HL-60 (cell line): ENCODE measurements around the gene TERT.

Experiments used
- DNase-seq, 2 experiments: peaks; one replicate each; pipeline ENCODE4 v3.0.0-alpha.2; 2010 to 2020; ENCODE audit warnings: low read depth in 1 of 2, low spot score in 1 of 2
- H3K27ac ChIP-seq: fragments of 250-450 bp; sonication (Bioruptor Pico); replicated peaks from 2 replicates; pipeline ENCODE4 v1.5.1; 2020; ENCODE audit warnings: mild to moderate bottlenecking, moderate library complexity
- H3K27me3 ChIP-seq: fragments of 250-450 bp; sonication (Bioruptor Pico); 2 replicates; pipeline ENCODE4 v1.5.1; 2021; ENCODE audit warnings: mild to moderate bottlenecking, moderate library complexity; ENCODE audit not compliant: insufficient read depth, poor library complexity, severe bottlenecking
- H3K4me3 ChIP-seq: replicated peaks from 2 replicates; pipeline ENCODE4 v1.5.1; 2011; ENCODE audit warnings: mild to moderate bottlenecking, control low read depth, low read length; ENCODE audit not compliant: insufficient read depth
- GABPA ChIP-seq: IDR thresholded peaks from 2 replicates; pipeline ENCODE4 v1.6.1; 2012; ENCODE audit warnings: low read depth
- POLR2AphosphoS5 ChIP-seq: IDR thresholded peaks from 2 replicates; pipeline ENCODE4 v1.6.1; 2012; ENCODE audit warnings: low read depth
- SPI1 ChIP-seq: IDR thresholded peaks from 2 replicates; pipeline ENCODE4 v1.6.1; 2012; ENCODE audit warnings: low read depth, mild to moderate bottlenecking, borderline replicate concordance
- TF ChIP-seq, protein P1 (sequence below): IDR thresholded peaks from 2 replicates; pipeline ENCODE4 v1.6.1; 2012; ENCODE audit warnings: low read depth; ENCODE audit not compliant: insufficient replicate concordance
- TF ChIP-seq, protein P2 (sequence below): IDR thresholded peaks from one replicate; pipeline ENCODE4 v1.5.1; 2011; ENCODE audit warnings: low read length, control low read depth, inconsistent platforms; ENCODE audit not compliant: insufficient read depth

The TERT gene

DNA sequence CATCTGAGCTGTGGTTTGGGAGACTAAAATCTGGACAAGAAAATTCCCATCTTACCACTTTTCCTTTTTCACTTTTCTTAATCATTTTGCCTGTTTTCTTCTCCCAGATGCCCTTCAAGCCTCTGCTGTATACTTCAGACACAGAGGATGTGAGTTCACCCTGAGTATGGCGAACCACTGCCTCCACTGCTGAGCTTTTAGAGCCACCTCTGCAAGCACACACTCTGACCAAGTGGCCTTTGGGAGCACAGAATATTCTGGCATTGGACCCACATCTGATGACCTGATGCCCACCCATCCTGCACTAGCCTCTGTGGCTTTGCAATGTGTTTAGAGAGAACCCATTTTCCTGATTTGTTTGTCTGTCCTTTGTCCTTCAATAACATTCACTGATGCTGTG lies 32.5 kb downstream of the TERT start:
- no peak overlapping the region for H3K4me3 ChIP-seq
- no peak for DNase-seq
- no peaks in the 10 kb centered on the region for H3K27me3 ChIP-seq
- no peak overlapping the region for H3K27ac ChIP-seq
- TF ChIP-seq POLR2AphosphoS5 = no peak
- TF ChIP-seq GABPA = no peak
- TF ChIP-seq, protein P1, sequence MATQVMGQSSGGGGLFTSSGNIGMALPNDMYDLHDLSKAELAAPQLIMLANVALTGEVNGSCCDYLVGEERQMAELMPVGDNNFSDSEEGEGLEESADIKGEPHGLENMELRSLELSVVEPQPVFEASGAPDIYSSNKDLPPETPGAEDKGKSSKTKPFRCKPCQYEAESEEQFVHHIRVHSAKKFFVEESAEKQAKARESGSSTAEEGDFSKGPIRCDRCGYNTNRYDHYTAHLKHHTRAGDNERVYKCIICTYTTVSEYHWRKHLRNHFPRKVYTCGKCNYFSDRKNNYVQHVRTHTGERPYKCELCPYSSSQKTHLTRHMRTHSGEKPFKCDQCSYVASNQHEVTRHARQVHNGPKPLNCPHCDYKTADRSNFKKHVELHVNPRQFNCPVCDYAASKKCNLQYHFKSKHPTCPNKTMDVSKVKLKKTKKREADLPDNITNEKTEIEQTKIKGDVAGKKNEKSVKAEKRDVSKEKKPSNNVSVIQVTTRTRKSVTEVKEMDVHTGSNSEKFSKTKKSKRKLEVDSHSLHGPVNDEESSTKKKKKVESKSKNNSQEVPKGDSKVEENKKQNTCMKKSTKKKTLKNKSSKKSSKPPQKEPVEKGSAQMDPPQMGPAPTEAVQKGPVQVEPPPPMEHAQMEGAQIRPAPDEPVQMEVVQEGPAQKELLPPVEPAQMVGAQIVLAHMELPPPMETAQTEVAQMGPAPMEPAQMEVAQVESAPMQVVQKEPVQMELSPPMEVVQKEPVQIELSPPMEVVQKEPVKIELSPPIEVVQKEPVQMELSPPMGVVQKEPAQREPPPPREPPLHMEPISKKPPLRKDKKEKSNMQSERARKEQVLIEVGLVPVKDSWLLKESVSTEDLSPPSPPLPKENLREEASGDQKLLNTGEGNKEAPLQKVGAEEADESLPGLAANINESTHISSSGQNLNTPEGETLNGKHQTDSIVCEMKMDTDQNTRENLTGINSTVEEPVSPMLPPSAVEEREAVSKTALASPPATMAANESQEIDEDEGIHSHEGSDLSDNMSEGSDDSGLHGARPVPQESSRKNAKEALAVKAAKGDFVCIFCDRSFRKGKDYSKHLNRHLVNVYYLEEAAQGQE = no peak
- TF ChIP-seq, protein P2, sequence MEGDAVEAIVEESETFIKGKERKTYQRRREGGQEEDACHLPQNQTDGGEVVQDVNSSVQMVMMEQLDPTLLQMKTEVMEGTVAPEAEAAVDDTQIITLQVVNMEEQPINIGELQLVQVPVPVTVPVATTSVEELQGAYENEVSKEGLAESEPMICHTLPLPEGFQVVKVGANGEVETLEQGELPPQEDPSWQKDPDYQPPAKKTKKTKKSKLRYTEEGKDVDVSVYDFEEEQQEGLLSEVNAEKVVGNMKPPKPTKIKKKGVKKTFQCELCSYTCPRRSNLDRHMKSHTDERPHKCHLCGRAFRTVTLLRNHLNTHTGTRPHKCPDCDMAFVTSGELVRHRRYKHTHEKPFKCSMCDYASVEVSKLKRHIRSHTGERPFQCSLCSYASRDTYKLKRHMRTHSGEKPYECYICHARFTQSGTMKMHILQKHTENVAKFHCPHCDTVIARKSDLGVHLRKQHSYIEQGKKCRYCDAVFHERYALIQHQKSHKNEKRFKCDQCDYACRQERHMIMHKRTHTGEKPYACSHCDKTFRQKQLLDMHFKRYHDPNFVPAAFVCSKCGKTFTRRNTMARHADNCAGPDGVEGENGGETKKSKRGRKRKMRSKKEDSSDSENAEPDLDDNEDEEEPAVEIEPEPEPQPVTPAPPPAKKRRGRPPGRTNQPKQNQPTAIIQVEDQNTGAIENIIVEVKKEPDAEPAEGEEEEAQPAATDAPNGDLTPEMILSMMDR = no peak
- no peak for TF ChIP-seq SPI1

DNA sequence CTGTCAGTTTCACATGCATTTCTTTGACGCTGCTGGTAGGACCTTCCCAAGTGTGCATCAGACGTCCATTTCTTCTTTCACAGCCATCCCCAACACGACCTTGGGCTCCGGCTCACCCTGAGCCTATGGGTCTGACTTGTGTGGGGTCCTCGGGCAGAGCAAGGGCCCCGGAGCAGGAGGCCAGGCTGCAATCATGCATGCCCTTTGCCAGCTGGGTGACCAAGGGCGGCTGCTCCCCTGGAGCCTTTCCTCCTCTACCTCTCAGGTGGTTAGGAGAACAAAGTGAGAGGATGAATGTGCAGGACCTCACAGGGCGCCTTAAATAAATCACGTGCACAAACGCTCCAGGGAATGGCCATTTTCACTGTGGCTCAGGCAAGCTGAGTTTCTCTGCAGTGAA lies 33.2 kb downstream of the TERT start:
- no peak for TF ChIP-seq SPI1
- TF ChIP-seq POLR2AphosphoS5 = no peak
- TF ChIP-seq GABPA = no peak
- TF ChIP-seq, protein P1 = no peak
- TF ChIP-seq, protein P2 = no peak
- H3K4me3 ChIP-seq = no peak overlapping the region
- no peaks in the 10 kb centered on the region for H3K27me3 ChIP-seq
- no peak for DNase-seq
- no peak overlapping the region for H3K27ac ChIP-seq

DNA sequence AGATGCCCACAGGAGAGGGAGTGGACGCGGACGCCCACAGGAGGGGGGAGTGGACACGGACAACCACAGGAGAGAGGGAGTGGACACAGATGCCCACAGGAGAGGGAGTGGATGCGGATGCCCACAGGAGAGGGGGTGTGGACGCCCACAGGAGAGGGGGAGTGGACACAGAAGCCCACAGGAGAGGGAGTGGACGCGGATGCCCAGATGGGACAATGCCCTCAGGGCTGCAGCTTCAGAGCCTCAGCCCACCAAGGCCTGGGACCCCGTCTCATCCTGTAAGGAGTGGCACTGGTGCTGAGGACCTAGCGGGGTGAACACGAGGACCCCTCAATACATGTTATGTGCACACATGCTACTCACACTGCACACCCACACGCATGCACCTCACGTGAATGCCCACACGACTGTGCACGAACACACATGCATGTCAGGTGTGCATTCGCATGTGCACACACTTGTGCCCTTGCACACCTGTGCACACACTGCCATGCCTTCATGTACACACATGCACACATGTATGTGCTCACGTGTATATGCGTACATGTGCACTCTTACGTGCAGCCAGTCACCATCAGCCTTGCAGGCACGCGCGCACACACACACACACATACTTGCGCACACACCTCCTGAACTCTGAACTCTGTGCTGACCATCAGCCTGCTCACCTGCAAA lies 34.9 kb downstream of the TERT start:
- no peak overlapping the region for H3K4me3 ChIP-seq
- DNase-seq = no peak
- TF ChIP-seq GABPA (no peak), SPI1 (no peak), POLR2AphosphoS5 (no peak)

DNA sequence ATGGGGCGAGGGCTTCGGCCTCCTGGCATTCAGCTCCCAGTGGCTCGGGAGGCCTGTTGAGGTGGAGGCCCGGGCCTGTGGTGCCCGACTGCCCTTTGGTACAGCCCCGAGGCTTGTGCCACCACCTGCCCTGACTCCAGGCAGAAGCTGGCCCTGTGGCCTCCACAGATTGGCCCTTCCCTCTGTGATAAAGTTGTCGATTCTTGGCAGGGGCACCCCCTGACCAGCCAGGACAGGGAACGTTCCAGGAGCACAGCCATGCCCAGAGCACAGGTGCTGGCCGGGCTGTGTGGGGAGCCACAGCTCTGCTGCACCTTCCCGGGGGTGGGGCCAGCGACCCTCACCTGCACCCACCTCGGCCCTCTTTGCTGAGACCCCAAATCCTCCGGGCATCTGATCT lies 37.0 kb downstream of the TERT start:
- Histone ChIP-seq H3K4me3 (no peak overlapping the region), H3K27ac (no peak overlapping the region), H3K27me3 (no peaks in the 10 kb centered on the region)
- no peak for TF ChIP-seq SPI1
- DNase-seq = no peak

More for the DNA sequence above, 34.9 kb downstream of the TERT start:
- H3K27me3 ChIP-seq = no peaks in the 10 kb centered on the region
- H3K27ac ChIP-seq = no peak overlapping the region

DNA sequence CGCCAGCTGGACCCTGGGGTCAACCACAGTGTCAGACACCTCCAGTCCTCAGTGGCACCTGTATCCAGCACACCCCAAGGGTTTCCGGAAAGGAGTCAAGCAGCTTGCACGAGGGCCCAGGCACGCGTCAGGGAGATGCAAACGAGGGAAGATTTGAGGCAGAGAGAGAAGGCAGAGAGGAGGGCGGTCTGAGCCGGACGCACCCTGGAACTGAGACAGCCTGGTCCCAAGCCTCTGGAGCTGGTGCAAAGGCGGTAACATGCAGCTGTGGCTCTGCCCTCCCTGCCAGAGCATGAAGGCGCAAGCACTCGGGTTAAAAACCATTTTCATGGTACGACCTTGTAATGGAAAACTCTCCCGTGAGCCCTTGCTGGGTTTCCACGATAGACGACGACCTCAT lies 37.5 kb downstream of the TERT start:
- H3K27ac ChIP-seq = no peak overlapping the region
- TF ChIP-seq, protein P2 = no peak
- TF ChIP-seq, protein P1 = no peak
- TF ChIP-seq GABPA (no peak), SPI1 (no peak), POLR2AphosphoS5 (no peak)
- no peak for DNase-seq
- H3K27me3 ChIP-seq = no peaks in the 10 kb centered on the region
- no peak overlapping the region for H3K4me3 ChIP-seq
